A673 (cell line): ENCODE results near the gene GM2A. TPM values are rescaled to one million over a fixed set of nuclear protein-coding genes. Genes with fewer than 3 reads are reported as not detected.
"Not testable (repeated sequence)": the region's sequence is repeated elsewhere in the genome, so short reads cannot be mapped to it uniquely, and the experiment has no call there.

Experiments used
- BruUV-seq: library from RNA; stranded (reverse); fragments of 400-500 nt; replicated peaks from 2 replicates; lab custom pipeline; 2021; lab: Mats Ljungman, UMichigan
- CTCF ChIA-PET: fragments of 300-600 bp; sonication (Branson Sonifier 250); formaldehyde crosslinking; loops from one replicate; lab custom pipeline; 2022; ENCODE audit warnings: antibody characterized with exemption; lab: Charles Lee
- POLR2A ChIA-PET: fragments of 300-600 bp; sonication (Branson Sonifier 250); formaldehyde crosslinking; loops from one replicate; lab custom pipeline; 2022; ENCODE audit warnings: antibody characterized with exemption; ENCODE audit not compliant: low non-redundant PET; lab: Charles Lee
- DNase-seq: peaks from one replicate; pipeline ENCODE4 v3.0.0-alpha.2; 2015; ENCODE audit warnings: low spot score
- H3K27ac ChIP-seq: fragments of 200-600 bp; sonication (generic); 2 replicates; pipeline ENCODE4 v1.5.1; 2016; ENCODE audit warnings: mixed run types, low read depth, mild to moderate bottlenecking, mixed read lengths, antibody characterized with exemption, low read length; ENCODE audit not compliant: poor library complexity, severe bottlenecking
- H3K27me3 ChIP-seq: fragments of 200-600 bp; sonication (generic); replicated peaks from 2 replicates; pipeline ENCODE4 v1.6.1; 2017; ENCODE audit warnings: mixed run types, low read depth, mild to moderate bottlenecking, mixed read lengths, antibody characterized with exemption, low read length; ENCODE audit not compliant: insufficient read depth, poor library complexity
- H3K36me3 ChIP-seq: fragments of 200-600 bp; sonication (generic); 2 replicates; pipeline ENCODE4 v1.6.1; 2016; ENCODE audit warnings: mixed run types, mild to moderate bottlenecking, mixed read lengths, antibody characterized with exemption, low read length; ENCODE audit not compliant: insufficient read depth, poor library complexity, severe bottlenecking
- H3K4me1 ChIP-seq: fragments of 200-600 bp; sonication (generic); 2 replicates; pipeline ENCODE4 v1.6.1; 2017; ENCODE audit warnings: mixed run types, mild to moderate bottlenecking, mixed read lengths, antibody characterized with exemption, low read length; ENCODE audit not compliant: insufficient read depth, poor library complexity, severe bottlenecking
- H3K4me3 ChIP-seq: fragments of 200-600 bp; sonication (generic); 2 replicates; pipeline ENCODE4 v1.5.1; 2016; ENCODE audit warnings: low read depth, mixed run types, mild to moderate bottlenecking, mixed read lengths, low read length; ENCODE audit not compliant: poor library complexity, severe bottlenecking
- H3K9me3 ChIP-seq: fragments of 200-600 bp; sonication (generic); 2 replicates; pipeline ENCODE4 v1.6.1; 2016; ENCODE audit warnings: mixed run types, low read depth, mild to moderate bottlenecking, mixed read lengths, antibody characterized with exemption, low read length; ENCODE audit not compliant: poor library complexity, severe bottlenecking
- CTCF ChIP-seq: fragments of 300-800, 200-600 bp; sonication (generic); conservative IDR thresholded peaks from 2 replicates; pipeline ENCODE4 v1.5.1; 2017; ENCODE audit warnings: low read depth, mild to moderate bottlenecking, antibody characterized with exemption, low read length, moderate library complexity, mixed read lengths
- EZH2 ChIP-seq: fragments of 200-600 bp; sonication (generic); IDR thresholded peaks from 2 replicates; pipeline ENCODE4 v1.6.1; 2017; ENCODE audit warnings: borderline replicate concordance, low read depth, mild to moderate bottlenecking, mixed read lengths, antibody characterized with exemption, low read length; ENCODE audit not compliant: poor library complexity, severe bottlenecking
- intact Hi-C: fragments of 100-400 bp; cut with micrococcal nuclease; formaldehyde crosslinking; loops from one replicate; pipeline ENCODE4 v1.10.0; 2022; ENCODE audit not compliant: unreplicated experiment
- total RNA-seq: library from RNA; stranded (reverse); gene quantifications from 2 replicates; pipeline ENCODE4 v1.2.3, GENCODE V29; 2021

The GM2A gene
- total RNA-seq, 1 experiment from 2014 or later: 3.5 TPM

GRCh38 chr5:151234476-151235238, 18.3 kb upstream of the GM2A start:
- ChIA-PET CTCF (no interaction called here), POLR2A (no interaction called here)
- Histone ChIP-seq H3K27me3 (no peaks in the 10 kb centered on the region), H3K36me3 (no peaks in the 10 kb centered on the region), H3K4me1 (no peaks in the 10 kb centered on the region), H3K27ac (no peak overlapping the region), H3K9me3 (no peaks in the 10 kb centered on the region), H3K4me3 (no peak overlapping the region)
- no TSS peak for BruUV-seq
- no peak for TF ChIP-seq EZH2
- TF ChIP-seq CTCF: no peak
- DNase-seq: no peak
- intact Hi-C loops: no loop called here

- H3K4me3 ChIP-seq, POLR2A ChIA-PET, H3K27ac ChIP-seq, H3K4me1 ChIP-seq, BruUV-seq, H3K27me3 ChIP-seq, intact Hi-C loops, CTCF ChIA-PET, H3K36me3 ChIP-seq, DNase-seq, H3K9me3 ChIP-seq: not testable (repeated sequence)
Observed at GRCh38 chr5:151235239-151235571, 17.8 kb upstream of the GM2A start.

- TF ChIP-seq EZH2: no peak
- TF ChIP-seq CTCF: no peak
- ChIA-PET POLR2A (no interaction called here), CTCF (no interaction called here)
- Histone ChIP-seq H3K4me3 (no peak overlapping the region), H3K9me3 (no peaks in the 10 kb centered on the region), H3K27ac (no peak overlapping the region), H3K4me1 (no peaks in the 10 kb centered on the region), H3K27me3 (no peaks in the 10 kb centered on the region), H3K36me3 (no peaks in the 10 kb centered on the region)
- no peak for DNase-seq
- no TSS peak for BruUV-seq
- intact Hi-C loops: no loop called here
Observed at GRCh38 chr5:151236888-151237287, 16.1 kb upstream of the GM2A start.

- ChIA-PET POLR2A (no interaction called here), CTCF (no interaction called here)
- TF ChIP-seq CTCF (no peak), EZH2 (no peak)
- Histone ChIP-seq H3K27me3 (no peaks in the 10 kb centered on the region), H3K4me1 (no peaks in the 10 kb centered on the region), H3K4me3 (no peak overlapping the region), H3K27ac (no peak overlapping the region), H3K36me3 (no peaks in the 10 kb centered on the region), H3K9me3 (no peaks in the 10 kb centered on the region)
- no peak for DNase-seq
- intact Hi-C loops: loop anchor here (2.0 kb wide), 1 partner anchor 113 kb away; no protein-coding TSS in a partner anchor
- no TSS peak for BruUV-seq
Observed at GRCh38 chr5:151237685-151238084, 15.3 kb upstream of the GM2A start.
